Natural killer cell (primary cell): ENCODE results near the gene PPP1R15A. TPM values are rescaled to one million over a fixed set of nuclear protein-coding genes. Genes with fewer than 3 reads are reported as not detected.

Experiments
- ATAC-seq, 3 donors: fragments of 150-1000 bp in 2 of 3; fragments of 200-7000 bp in 1 of 3; cut with Tn5 transposase; 1 replicate in 1 of 3; 2 replicates in 2 of 3; pipeline ENCODE4 v1.10.0; 2021; ENCODE audit warnings: mild to moderate bottlenecking in 2 of 3, moderate library complexity in 2 of 3
- DNase-seq, 2 donors: peaks; one replicate each; pipeline versions ENCODE4 v3.0.0 to v3.0.0-alpha.2; 2013 to 2021; ENCODE audit warnings: mixed read lengths in 1 of 2
- H3K27ac ChIP-seq: one replicate; pipeline ENCODE4 v1.5.1; 2013; ENCODE audit warnings: mild to moderate bottlenecking, low read length
- H3K27me3 ChIP-seq: one replicate; pipeline ENCODE4 v1.6.1; 2013; ENCODE audit warnings: low read length; ENCODE audit not compliant: control insufficient read depth, insufficient read depth
- H3K36me3 ChIP-seq: one replicate; pipeline ENCODE4 v1.6.1; 2013; ENCODE audit warnings: low read length; ENCODE audit not compliant: control insufficient read depth, insufficient read depth
- H3K4me1 ChIP-seq: one replicate; pipeline ENCODE4 v1.6.1; 2013; ENCODE audit warnings: low read length; ENCODE audit not compliant: control insufficient read depth, insufficient read depth
- H3K4me3 ChIP-seq: one replicate; pipeline ENCODE4 v1.5.1; 2013; ENCODE audit warnings: low read length
- H3K9me3 ChIP-seq: one replicate; pipeline ENCODE4 v1.6.1; 2013; ENCODE audit warnings: low read length; ENCODE audit not compliant: control insufficient read depth, insufficient read depth
- H3K27ac Mint-ChIP-seq, 2 donors: one replicate each; pipeline ENCODE4 v1.8.0; 2022; ENCODE audit warnings: mild to moderate bottlenecking in 2 of 2, mixed read lengths in 2 of 2, moderate library complexity in 1 of 2
- H3K27me3 Mint-ChIP-seq, 2 donors: one replicate each; pipeline ENCODE4 v1.8.0; 2022; ENCODE audit warnings: low read depth in 2 of 2, mixed read lengths in 2 of 2
- H3K36me3 Mint-ChIP-seq: one replicate; pipeline ENCODE4 v1.8.0; 2022; ENCODE audit warnings: mixed read lengths
- H3K4me1 Mint-ChIP-seq, 2 donors: one replicate each; pipeline ENCODE4 v1.8.0; 2022; ENCODE audit warnings: mixed read lengths in 2 of 2
- H3K4me3 Mint-ChIP-seq: one replicate; pipeline ENCODE4 v1.8.0; 2022; ENCODE audit warnings: mild to moderate bottlenecking, moderate library complexity, mixed read lengths
- H3K9me3 Mint-ChIP-seq, 2 donors: one replicate each; pipeline ENCODE4 v1.8.0; 2022; ENCODE audit warnings: mixed read lengths in 2 of 2
- WGBS: methylation state at CpG from one replicate; pipeline ENCODE4 v1.1.7; 2013; ENCODE audit warnings: missing lambda C conversion rate; ENCODE audit not compliant: insufficient coverage; 5-methylcytosine and 5-hydroxymethylcytosine counted together
- intact Hi-C: fragments of 100-400 bp; cut with micrococcal nuclease; formaldehyde crosslinking; loops from one replicate; pipeline ENCODE4 v1.14.2; 2022
- total RNA-seq, 4 donors: library from RNA; stranded (reverse); fragments of 120-200 nt in 1 of 4; gene quantifications; one replicate each; pipeline versions ENCODE4 v1.2.3 to v1.2.4, GENCODE V29; 2013 to 2022
- TF ChIP-seq, protein P1 (sequence below): fragments of 200-600 bp; IDR thresholded peaks from one replicate; pipeline ENCODE4 v1.8.0; 2022; ENCODE audit warnings: antibody characterized with exemption

The PPP1R15A gene
- total RNA-seq, 3 donors from 2014 or later (not counting 1 experiment from before 2014, with no cell fraction given) = 942 to 1,308 (median 1,174) TPM

DNA sequence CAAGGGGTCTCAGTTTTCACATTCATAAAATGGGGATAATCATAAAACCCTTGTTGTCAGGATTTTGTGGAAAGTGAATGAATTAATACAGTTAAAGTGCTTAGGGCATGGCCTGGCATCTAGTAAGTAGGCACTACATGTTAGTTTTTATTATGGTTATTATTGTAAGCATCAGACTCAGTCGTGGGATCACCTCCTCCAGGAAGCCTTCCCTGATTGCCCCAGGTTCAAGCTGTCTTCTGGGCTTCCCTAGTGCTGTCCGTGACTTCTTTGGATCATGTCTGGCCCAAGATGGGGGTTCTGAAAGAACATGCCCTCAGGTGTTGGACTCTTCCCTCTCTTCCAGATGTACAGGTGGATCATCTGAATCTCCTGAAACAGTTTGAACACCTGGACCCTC, 38.6 kb downstream of the PPP1R15A start:
- no peaks in the 10 kb centered on the region for H3K27me3 ChIP-seq
- H3K9me3 Mint-ChIP-seq = no peaks in the 10 kb centered on the region
- DNase-seq = no peak
- WGBS = 94% methylated on average over 2 of the region's 2 CpGs
- H3K36me3 ChIP-seq = peaks cover 50% of the 10 kb centered on the region
- no peak overlapping the region for H3K4me3 Mint-ChIP-seq
- H3K4me1 Mint-ChIP-seq = no peaks in the 10 kb centered on the region
- H3K36me3 Mint-ChIP-seq = no peaks in the 10 kb centered on the region
- H3K27me3 Mint-ChIP-seq = no peaks in the 10 kb centered on the region
- TF ChIP-seq, protein P1, sequence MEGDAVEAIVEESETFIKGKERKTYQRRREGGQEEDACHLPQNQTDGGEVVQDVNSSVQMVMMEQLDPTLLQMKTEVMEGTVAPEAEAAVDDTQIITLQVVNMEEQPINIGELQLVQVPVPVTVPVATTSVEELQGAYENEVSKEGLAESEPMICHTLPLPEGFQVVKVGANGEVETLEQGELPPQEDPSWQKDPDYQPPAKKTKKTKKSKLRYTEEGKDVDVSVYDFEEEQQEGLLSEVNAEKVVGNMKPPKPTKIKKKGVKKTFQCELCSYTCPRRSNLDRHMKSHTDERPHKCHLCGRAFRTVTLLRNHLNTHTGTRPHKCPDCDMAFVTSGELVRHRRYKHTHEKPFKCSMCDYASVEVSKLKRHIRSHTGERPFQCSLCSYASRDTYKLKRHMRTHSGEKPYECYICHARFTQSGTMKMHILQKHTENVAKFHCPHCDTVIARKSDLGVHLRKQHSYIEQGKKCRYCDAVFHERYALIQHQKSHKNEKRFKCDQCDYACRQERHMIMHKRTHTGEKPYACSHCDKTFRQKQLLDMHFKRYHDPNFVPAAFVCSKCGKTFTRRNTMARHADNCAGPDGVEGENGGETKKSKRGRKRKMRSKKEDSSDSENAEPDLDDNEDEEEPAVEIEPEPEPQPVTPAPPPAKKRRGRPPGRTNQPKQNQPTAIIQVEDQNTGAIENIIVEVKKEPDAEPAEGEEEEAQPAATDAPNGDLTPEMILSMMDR = no peak
- no peaks in the 10 kb centered on the region for H3K9me3 ChIP-seq
- no peaks in the 10 kb centered on the region for H3K4me1 ChIP-seq
- no peak overlapping the region for H3K27ac ChIP-seq
- H3K4me3 ChIP-seq = no peak overlapping the region
- no peak for ATAC-seq
- H3K27ac Mint-ChIP-seq = no peak overlapping the region
- intact Hi-C loops = no loop called here

- TF ChIP-seq, protein P1 = no peak
- peak in 1 of 2 donors; percentile 56 for DNase-seq
- Histone ChIP-seq H3K9me3 (no peaks in the 10 kb centered on the region), H3K27me3 (no peaks in the 10 kb centered on the region), H3K36me3 (peaks cover 51% of the 10 kb centered on the region), H3K4me1 (no peaks in the 10 kb centered on the region), H3K27ac (no peak overlapping the region), H3K4me3 (no peak overlapping the region)
- ATAC-seq = peak; percentile 69 to 92 (median 78)
- Mint-ChIP-seq H3K4me3 (no peak overlapping the region), H3K36me3 (no peaks in the 10 kb centered on the region), H3K9me3 (no peaks in the 10 kb centered on the region), H3K27ac (no peak overlapping the region), H3K27me3 (no peaks in the 10 kb centered on the region), H3K4me1 (peaks cover 5 to 7% of the 10 kb centered on the region in 2 donors)
- intact Hi-C loops = no loop called here
- 99% methylated on average over 9 of the region's 9 CpGs for WGBS
Observed at GRCh38 chr19:48913114-48913889, 41.1 kb downstream of the PPP1R15A start.

GRCh38 chr19:48914181-48914580, 42.0 kb downstream of the PPP1R15A start:
- TF ChIP-seq, protein P1 = no peak
- 95% methylated on average over 8 of the region's 8 CpGs for WGBS
- ATAC-seq = no peak
- Histone ChIP-seq H3K9me3 (no peaks in the 10 kb centered on the region), H3K27ac (no peak overlapping the region), H3K4me1 (no peaks in the 10 kb centered on the region), H3K36me3 (peaks cover 56% of the 10 kb centered on the region), H3K27me3 (no peaks in the 10 kb centered on the region), H3K4me3 (no peak overlapping the region)
- intact Hi-C loops = no loop called here
- peaks cover 5 to 7% of the 10 kb centered on the region in 2 donors for H3K4me1 Mint-ChIP-seq
- H3K27me3 Mint-ChIP-seq = no peaks in the 10 kb centered on the region
- H3K4me3 Mint-ChIP-seq = no peak overlapping the region
- peak overlapping the region in 1 of 2 donors; percentile 38 for H3K27ac Mint-ChIP-seq
- no peaks in the 10 kb centered on the region for H3K9me3 Mint-ChIP-seq
- no peaks in the 10 kb centered on the region for H3K36me3 Mint-ChIP-seq
- no peak for DNase-seq

DNA sequence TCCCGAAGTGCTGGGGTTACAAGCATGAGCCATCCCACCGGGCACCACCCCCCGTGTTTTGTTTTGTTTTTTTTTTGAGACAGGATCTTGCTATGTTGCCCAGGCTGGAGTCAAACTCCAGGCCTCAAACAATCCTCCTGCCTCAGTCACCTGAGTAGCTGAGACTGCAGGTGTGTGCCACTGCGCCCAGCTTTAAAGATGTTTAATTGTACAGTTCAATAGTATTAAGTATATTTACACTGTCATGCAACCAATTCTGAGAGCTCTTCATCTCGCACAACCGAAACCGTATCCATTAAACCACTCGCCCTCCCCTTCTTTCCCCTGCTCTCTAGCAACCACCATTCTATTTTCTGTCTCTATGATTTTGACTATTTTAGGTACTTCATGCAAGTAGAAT, 43.5 kb downstream of the PPP1R15A start:
- ATAC-seq (no peak), DNase-seq (no peak)
- Histone ChIP-seq H3K27ac (no peak overlapping the region), H3K4me1 (no peaks in the 10 kb centered on the region), H3K4me3 (no peak overlapping the region), H3K27me3 (no peaks in the 10 kb centered on the region), H3K9me3 (no peaks in the 10 kb centered on the region), H3K36me3 (peaks cover 49% of the 10 kb centered on the region)
- Mint-ChIP-seq H3K4me1 (peaks cover 5 to 7% of the 10 kb centered on the region in 2 donors), H3K4me3 (no peak overlapping the region), H3K27me3 (no peaks in the 10 kb centered on the region), H3K9me3 (no peaks in the 10 kb centered on the region), H3K27ac (no peak overlapping the region), H3K36me3 (no peaks in the 10 kb centered on the region)
- TF ChIP-seq, protein P1 = no peak
- 85% methylated on average over 7 of the region's 8 CpGs for WGBS
- intact Hi-C loops = no loop called here
